ENCODE results near the gene TSPAN32. TPM values are rescaled to one million over a fixed set of nuclear protein-coding genes. Genes with fewer than 3 reads are reported as not detected.

The TSPAN32 gene
- total RNA-seq, 1 experiment from 2014 or later, result not detected

- POLR2A ChIA-PET, result no interaction called here
- no peaks in the 10 kb centered on the region for H3K9me3 ChIP-seq (ENCODE audit: control insufficient read depth in 1 of 2, insufficient read depth in 1 of 2, low read depth in 1 of 2, low read length in 2 of 2)
- H3K4me2 ChIP-seq (ENCODE audit: low read length), result peak overlapping the region; percentile 31; the same call in 1 of the 2 replicates
- no peaks in the 10 kb centered on the region for H3K36me3 ChIP-seq (ENCODE audit: control insufficient read depth in 1 of 2, insufficient read depth in 2 of 2, low read length in 2 of 2)
- BruUV-seq (replicated peaks), result no TSS peak
- peak; percentile 67 for ATAC-seq
- TF ChIP-seq, protein P1, sequence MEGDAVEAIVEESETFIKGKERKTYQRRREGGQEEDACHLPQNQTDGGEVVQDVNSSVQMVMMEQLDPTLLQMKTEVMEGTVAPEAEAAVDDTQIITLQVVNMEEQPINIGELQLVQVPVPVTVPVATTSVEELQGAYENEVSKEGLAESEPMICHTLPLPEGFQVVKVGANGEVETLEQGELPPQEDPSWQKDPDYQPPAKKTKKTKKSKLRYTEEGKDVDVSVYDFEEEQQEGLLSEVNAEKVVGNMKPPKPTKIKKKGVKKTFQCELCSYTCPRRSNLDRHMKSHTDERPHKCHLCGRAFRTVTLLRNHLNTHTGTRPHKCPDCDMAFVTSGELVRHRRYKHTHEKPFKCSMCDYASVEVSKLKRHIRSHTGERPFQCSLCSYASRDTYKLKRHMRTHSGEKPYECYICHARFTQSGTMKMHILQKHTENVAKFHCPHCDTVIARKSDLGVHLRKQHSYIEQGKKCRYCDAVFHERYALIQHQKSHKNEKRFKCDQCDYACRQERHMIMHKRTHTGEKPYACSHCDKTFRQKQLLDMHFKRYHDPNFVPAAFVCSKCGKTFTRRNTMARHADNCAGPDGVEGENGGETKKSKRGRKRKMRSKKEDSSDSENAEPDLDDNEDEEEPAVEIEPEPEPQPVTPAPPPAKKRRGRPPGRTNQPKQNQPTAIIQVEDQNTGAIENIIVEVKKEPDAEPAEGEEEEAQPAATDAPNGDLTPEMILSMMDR (IDR thresholded peaks at IDR 0.05 in 2 of 3, conservative IDR thresholded peaks at IDR 0.05 in 1 of 3; ENCODE audit: borderline replicate concordance in 1 of 3, insufficient read depth in 1 of 3, low read depth in 2 of 3, low read length in 2 of 3), result peak in 2 of 3 experiments; percentile 32 to 42; a peak in 2 of 6 replicates
- TF ChIP-seq TCF7L2 (IDR thresholded peaks at IDR 0.05; ENCODE audit: borderline replicate concordance, extremely low read depth, insufficient read depth, insufficient read length), result no peak
- peaks cover 0 to 20% of the 10 kb centered on the region in 2 experiments for H3K4me1 ChIP-seq (ENCODE audit: control insufficient read depth in 1 of 2, insufficient read depth in 2 of 2, low read length in 2 of 2)
- no peaks in the 10 kb centered on the region for H3K9me2 ChIP-seq (ENCODE audit: insufficient read depth)
- H4K20me1 ChIP-seq (ENCODE audit: insufficient read depth), result no peaks in the 10 kb centered on the region
- no peaks in the 10 kb centered on the region for H3K27me3 ChIP-seq (ENCODE audit: insufficient read depth, low read length)
- no peak overlapping the region; the same call in 1 of the 2 replicates for H3K27ac ChIP-seq (ENCODE audit: low read depth, low read length)
- DNase-seq (ENCODE audit: low read depth, low spot score), result no peak
- no peak overlapping the region for H2AFZ ChIP-seq (ENCODE audit: low read depth, low read length, poor library complexity, severe bottlenecking)
- RAD21 ChIA-PET (ENCODE audit: low non-redundant PET in 1 of 2, low total read pairs in 2 of 2, uncharacterized antibody in 2 of 2, unreplicated experiment in 2 of 2), result no interaction called here
- H3K4me3 ChIP-seq (replicated peaks in 1 of 2; ENCODE audit: low read depth in 1 of 2, low read length in 2 of 2), result no peak overlapping the region
- CTCF ChIA-PET, result interaction anchor here (1.0 to 1.1 kb wide), 2 partner anchors 88 to 107 kb away, joined by 4 read pairs; partner anchors contain the start of gene TSSC4
- no peak overlapping the region for H3K9ac ChIP-seq (ENCODE audit: low read length)
- no peaks in the 10 kb centered on the region for H3K79me2 ChIP-seq (ENCODE audit: insufficient read depth, low read length)
- intact Hi-C loops (cut with micrococcal nuclease), result no loop called here
These were observed 10.6 kb downstream of the TSPAN32 start for GRCh38 chr11:2312232-2313042.

Data from HCT116 (cell line).